Measurements from ENCODE around the gene GLIS1.

Gene GLIS1

DNA sequence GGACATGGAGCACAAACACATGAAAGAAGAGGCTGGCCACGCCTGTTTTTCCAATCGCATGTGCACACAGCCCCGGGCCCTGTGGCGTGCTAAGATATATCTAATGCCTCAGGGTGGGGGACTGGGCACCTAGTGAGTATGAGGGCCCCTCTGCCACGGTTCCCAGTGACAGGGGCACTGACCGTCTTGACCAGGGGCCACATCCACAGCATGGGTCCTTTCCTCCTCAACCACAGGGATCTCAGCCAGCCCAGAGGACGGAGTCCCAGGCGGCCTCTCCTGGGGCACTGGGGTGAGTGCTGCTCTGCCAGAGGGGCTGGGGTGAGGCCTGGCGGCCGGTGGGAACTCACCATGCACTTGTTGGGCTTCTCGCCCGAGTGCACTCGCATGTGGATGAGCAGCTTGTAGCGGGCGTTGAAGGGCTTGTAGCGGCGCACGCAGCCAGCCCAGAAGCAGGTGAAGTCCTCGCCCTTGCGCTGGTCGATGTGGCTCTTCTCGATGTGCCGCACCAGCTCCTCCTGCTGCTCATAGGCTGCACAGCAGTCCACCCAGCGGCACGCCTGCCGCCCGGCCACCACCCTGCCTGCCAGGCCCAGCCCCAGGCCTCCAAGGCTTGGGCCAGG lies 145.1 kb downstream of the GLIS1 start:
- no peak for DNase-seq (ENCODE audit: low read depth in 2 of 2)

DNA sequence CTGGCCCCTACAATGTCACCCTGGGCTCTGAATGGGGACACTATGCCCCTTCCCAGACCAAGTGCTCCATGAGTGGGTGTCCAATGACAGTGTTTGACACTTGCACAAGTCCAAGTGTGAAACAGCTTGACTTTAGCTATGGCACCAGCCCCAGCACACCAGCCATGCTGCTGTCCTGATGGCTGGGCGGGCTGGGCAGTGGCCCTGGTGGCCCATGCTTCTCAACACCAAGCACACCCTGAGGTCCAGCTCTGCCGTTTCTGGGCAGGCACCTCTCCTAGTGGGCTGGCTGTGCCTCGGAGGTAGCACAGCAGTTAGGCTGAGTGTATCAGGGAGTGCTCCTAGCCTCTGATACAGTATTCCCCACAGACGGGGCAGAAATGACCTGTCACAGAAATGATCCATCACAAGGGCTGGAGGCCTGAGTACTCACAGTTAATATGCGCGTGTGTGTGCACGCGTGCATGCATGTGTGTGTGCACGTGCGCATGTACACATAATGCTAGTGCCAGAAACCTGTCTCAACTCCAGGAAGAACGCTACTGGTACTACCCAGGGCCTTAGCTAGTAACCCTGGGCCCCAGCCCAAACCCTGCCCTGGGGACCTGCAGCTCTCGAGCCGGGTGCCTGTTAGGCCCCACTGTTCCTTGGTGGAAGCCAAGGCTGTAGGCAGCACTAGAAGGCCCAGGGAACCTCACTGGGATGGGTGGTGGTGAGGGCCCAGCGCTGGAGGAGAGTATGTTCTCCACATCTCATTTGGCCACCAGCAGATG lies 145.8 kb downstream of the GLIS1 start:
- no peak for DNase-seq (ENCODE audit: low read depth in 2 of 2)

DNA sequence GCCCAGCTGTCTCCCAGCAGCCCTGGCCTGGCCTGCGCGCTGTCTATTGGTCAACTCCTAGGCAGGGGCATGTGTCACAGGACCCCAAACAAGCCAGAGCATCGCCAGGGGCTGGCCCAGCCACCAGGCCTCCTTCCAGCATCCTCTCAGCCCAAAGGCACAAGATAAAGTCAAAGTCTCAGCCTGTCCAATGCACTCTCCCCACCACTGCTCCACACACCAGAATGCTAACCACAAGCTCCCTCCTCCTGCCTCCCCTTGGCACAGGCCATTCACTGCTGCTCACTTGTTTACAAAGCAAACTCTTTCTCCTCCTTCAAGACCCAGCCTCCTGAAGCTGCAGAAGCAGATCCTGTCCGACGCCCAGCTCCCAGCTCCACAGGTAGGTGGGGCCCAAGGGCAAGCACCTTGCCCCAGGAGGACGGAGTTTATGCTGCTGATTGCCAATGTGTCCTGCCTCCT lies 146.4 kb downstream of the GLIS1 start:
- DNase-seq (ENCODE audit: low read depth in 2 of 2) = no peak

DNA sequence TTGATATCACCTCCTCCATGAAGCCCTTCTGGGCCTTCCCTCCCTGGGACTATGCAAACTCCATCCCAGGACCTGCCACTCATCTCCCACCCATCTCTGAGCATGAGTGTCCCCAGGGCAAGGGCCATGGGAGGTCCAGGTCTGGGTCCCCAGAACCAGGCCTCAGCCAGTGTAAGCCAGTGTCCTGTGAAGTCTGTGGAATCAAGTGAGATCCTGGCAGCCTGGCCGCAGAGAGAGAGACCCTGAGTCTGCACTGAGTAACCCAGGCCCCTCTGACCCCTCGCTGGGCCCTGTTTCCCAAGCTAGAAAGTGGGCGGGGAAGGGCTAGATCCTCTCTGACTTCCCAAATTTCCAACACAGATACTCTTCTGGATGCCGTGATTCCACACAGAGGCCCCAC lies 147.0 kb downstream of the GLIS1 start:
- DNase-seq (ENCODE audit: low read depth in 2 of 2) = no peak

DNA sequence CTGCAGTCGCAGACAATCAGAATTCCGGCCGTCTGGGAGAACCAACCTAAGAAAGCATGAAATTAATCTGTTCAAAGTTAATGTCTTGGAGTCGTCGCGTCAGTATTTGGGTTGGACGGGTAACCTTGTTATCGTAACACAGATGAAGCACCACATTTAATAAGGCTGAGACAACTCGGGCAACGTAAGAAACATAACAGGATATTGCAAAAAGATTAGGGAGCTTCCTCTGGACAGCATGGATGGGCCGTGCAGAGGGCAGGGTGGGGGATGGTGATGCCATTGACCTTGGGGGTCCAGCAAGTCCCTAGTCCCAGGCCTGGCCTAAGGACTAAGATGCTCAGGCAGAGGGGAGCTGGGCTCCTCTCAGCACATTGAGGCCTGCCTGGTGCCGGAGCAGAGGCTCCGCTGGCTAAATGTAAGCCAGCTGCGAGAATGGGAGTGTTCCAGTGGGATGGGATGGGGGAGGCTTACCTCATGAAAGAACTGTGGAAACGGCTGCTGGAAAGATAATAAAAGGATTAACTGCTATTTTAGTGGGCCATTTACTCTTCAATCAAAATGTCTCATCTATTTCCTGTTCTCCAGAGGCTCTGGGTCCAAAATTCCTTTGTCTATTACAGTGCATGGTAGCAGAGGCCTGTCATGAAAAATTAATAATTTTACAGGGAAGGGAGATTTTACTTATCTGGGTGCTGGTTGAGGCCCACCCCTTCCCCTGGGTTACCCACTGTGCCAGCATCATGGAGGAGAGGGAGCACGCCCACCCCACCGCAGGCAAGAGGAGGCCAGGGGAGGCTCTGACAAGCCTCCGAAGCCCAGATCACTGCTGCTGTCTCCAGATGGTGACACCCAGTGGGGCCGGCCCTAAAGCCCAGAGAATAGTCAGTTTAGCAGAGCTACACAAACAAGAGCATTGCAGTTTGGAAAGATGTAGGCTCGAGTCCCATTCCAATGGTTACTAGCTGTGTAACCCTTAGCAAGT lies 148.1 kb downstream of the GLIS1 start:
- no peak for DNase-seq (ENCODE audit: low read depth in 2 of 2)

GRCh38 chr1:53590104-53590503 lies 148.9 kb downstream of the GLIS1 start:
- DNase-seq (ENCODE audit: low read depth in 2 of 2) = no peak

GRCh38 chr1:53589043-53589887 lies 149.7 kb downstream of the GLIS1 start:
- no peak for DNase-seq (ENCODE audit: low read depth in 2 of 2)

GRCh38 chr1:53588053-53588779 lies 150.7 kb downstream of the GLIS1 start:
- no peak for DNase-seq (ENCODE audit: low read depth in 2 of 2)

- DNase-seq (ENCODE audit: low read depth in 2 of 2) = no peak
Observed at GRCh38 chr1:53587252-53587988, 151.5 kb downstream of the GLIS1 start.

- DNase-seq (ENCODE audit: low read depth in 2 of 2) = no peak
Observed at GRCh38 chr1:53586765-53587164, 152.2 kb downstream of the GLIS1 start.

- no peak for DNase-seq (ENCODE audit: low read depth in 2 of 2)
Observed at GRCh38 chr1:53585565-53585964, 153.4 kb downstream of the GLIS1 start.

- no peak for DNase-seq (ENCODE audit: low read depth in 2 of 2)
Observed at GRCh38 chr1:53585129-53585528, 153.8 kb downstream of the GLIS1 start.

- no peak for DNase-seq (ENCODE audit: low read depth in 2 of 2)
Observed at GRCh38 chr1:53584777-53585107, 154.2 kb downstream of the GLIS1 start.

DNA sequence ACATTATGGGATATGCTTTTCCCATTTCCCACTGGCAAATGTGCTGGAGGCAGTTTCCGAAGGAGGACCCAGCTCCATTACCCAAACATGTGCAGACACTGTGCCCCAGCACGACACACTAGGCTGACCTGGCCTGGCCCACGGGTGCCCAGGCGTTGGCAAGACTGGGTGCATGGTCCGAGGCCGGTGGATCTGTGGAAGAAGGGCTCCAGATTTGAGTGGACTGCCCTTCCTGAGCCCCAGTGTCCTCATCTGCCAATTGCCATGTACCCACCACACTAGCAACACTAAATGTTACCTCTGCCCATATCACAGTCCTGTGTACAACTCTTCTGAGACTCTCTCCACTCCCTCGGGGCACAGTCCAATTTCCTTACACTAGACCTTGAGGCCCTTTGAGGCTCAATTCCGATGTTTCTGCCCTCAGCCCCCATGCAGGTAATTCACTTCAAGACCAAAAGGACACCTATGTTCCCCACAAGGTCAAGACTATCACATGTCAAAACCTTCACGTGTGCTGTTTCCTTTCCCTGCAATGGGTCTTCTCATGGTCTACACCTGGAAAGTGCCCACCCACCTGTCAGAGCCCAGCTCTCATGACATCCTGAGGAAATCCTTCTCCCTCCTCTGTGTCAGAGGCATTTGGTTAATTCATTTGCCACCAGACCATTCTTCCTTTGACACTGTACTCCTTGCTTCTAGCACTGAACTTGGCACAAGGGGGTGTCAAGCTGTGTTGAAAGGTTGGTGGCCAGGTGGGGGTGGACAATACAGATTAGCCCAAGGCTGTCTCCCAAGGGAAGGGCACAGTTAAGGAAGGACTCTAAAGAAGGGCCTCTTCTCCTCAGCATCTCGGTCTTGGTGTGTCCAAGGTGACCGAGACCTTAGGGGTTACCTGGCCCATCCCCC lies 154.8 kb downstream of the GLIS1 start:
- no peak for DNase-seq (ENCODE audit: low read depth in 2 of 2)

- no peak for DNase-seq (ENCODE audit: low read depth in 2 of 2)
Observed at GRCh38 chr1:53583021-53583867, 155.7 kb downstream of the GLIS1 start.

GRCh38 chr1:53582211-53583020 lies 156.5 kb downstream of the GLIS1 start:
- no peak for DNase-seq (ENCODE audit: low read depth in 2 of 2)

DNA sequence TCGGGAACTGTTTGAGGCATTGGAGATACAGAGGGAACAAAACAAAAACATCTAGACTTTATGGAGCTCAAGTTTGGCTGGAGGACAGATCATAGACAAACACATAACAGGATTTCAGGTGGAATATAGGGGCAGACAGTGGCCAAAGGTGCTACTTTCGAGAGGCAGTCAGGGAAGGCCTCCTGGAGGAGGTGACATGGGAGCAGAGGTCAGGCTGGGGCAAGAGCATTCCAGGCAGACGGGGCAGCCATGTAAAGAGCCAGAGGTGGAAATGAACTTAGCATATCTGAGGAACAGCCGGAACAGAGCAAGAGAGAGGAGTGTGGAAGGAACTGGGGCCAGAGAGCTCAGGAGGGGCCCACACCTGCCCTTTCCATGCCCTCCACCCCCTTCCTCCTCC lies 157.5 kb downstream of the GLIS1 start:
- DNase-seq (ENCODE audit: low read depth in 2 of 2) = no peak

Data from stimulated activated CD4-positive, alpha-beta T cell treated with anti-CD3 and anti-CD28 coated beads, Interleukin-1b, Interleukin-23, amount 100 ng/mL, for 1 hour (primary cell).